HEK293 (cell line): ENCODE measurements around the gene SLF1.
A peak's percentile ranks its signal among the peaks of the same experiment; 100 is the strongest.

Experiments
- CTCF ChIA-PET: fragments of 350-600 bp; formaldehyde crosslinking; extraction: SDS; loops from one replicate; lab custom pipeline; 2021; ENCODE audit warnings: antibody characterized with exemption; lab: Yijun Ruan, JAX
- POLR2A ChIA-PET: fragments of 300-600 bp; formaldehyde crosslinking; extraction: SDS; loops from one replicate; lab custom pipeline; 2020; ENCODE audit warnings: antibody characterized with exemption, inconsistent platforms; lab: Yijun Ruan, JAX
- H3K27ac ChIP-seq: fragments of 200-500 bp; sonication (Bioruptor generic); 2 replicates; pipeline ENCODE4 v1.5.1; 2014; ENCODE audit warnings: low read depth, low read length, control low read depth, inconsistent platforms; ENCODE audit errors: extremely low read depth
- H3K36me3 ChIP-seq, 2 experiments: fragments of 200-500 bp in 1 of 2; sonication (Bioruptor generic) in 1 of 2; 1 replicate in 1 of 2; 2 replicates in 1 of 2; pipeline ENCODE4 v1.5.1; 2014 to 2017; ENCODE audit warnings: inconsistent platforms in 2 of 2, low read length in 2 of 2; ENCODE audit not compliant: control insufficient read depth in 2 of 2, insufficient read depth in 1 of 2
- H3K4me1 ChIP-seq: fragments of 200-500 bp; sonication (Bioruptor generic); 2 replicates; pipeline ENCODE4 v1.5.1; 2014; ENCODE audit warnings: mild to moderate bottlenecking, low read length, inconsistent platforms; ENCODE audit not compliant: control insufficient read depth, insufficient read depth
- H3K4me3 ChIP-seq: 2 replicates; pipeline ENCODE4 v1.5.1; 2011; ENCODE audit warnings: low read depth, mild to moderate bottlenecking, control low read depth, low read length, moderate library complexity
- H3K9me3 ChIP-seq: fragments of 200-500 bp; sonication (Bioruptor generic); 2 replicates; pipeline ENCODE4 v1.5.1; 2014; ENCODE audit warnings: low read depth, low read length, inconsistent platforms; ENCODE audit not compliant: control insufficient read depth, insufficient read depth
- FEZF1 ChIP-seq: fragments of 450-650 bp; formaldehyde crosslinking; IDR thresholded peaks from 2 replicates; pipeline ENCODE4 v1.5.1; 2016; ENCODE audit warnings: missing biosample characterization, missing genetic modification characterization
- GLIS2 ChIP-seq: fragments of 450-650 bp; formaldehyde crosslinking; IDR thresholded peaks from 2 replicates; pipeline ENCODE4 v1.5.1; 2016; ENCODE audit warnings: missing biosample characterization, missing genetic modification characterization
- KLF8 ChIP-seq: fragments of 450-650 bp; formaldehyde crosslinking; IDR thresholded peaks from 2 replicates; pipeline ENCODE4 v1.5.1; 2016; ENCODE audit warnings: missing biosample characterization, missing genetic modification characterization
- OSR2 ChIP-seq: fragments of 450-650 bp; formaldehyde crosslinking; IDR thresholded peaks from 2 replicates; pipeline ENCODE4 v1.5.1; 2016; ENCODE audit warnings: missing biosample characterization, missing genetic modification characterization
- OVOL3 ChIP-seq: fragments of 450-650 bp; formaldehyde crosslinking; IDR thresholded peaks from 2 replicates; pipeline ENCODE4 v1.5.1; 2016; ENCODE audit warnings: missing biosample characterization, missing genetic modification characterization
- PRDM1 ChIP-seq: fragments of 450-650 bp; formaldehyde crosslinking; IDR thresholded peaks from 2 replicates; pipeline ENCODE4; 2016; ENCODE audit warnings: missing biosample characterization, missing genetic modification characterization
- PRDM6 ChIP-seq: fragments of 450-650 bp; formaldehyde crosslinking; IDR thresholded peaks from 2 replicates; pipeline ENCODE4 v1.5.1; 2017; ENCODE audit warnings: missing biosample characterization, missing genetic modification characterization
- SCRT1 ChIP-seq: fragments of 450-650 bp; formaldehyde crosslinking; IDR thresholded peaks from 2 replicates; pipeline ENCODE4 v1.5.1; 2016; ENCODE audit warnings: missing biosample characterization, missing genetic modification characterization, borderline replicate concordance
- WT1 ChIP-seq: fragments of 450-650 bp; formaldehyde crosslinking; IDR thresholded peaks from 2 replicates; pipeline ENCODE4 v1.5.1; 2016; ENCODE audit warnings: missing biosample characterization, missing genetic modification characterization
- YY1 ChIP-seq: fragments of 450-650 bp; formaldehyde crosslinking; IDR thresholded peaks from 2 replicates; pipeline ENCODE4 v1.5.1; 2018; ENCODE audit warnings: missing biosample characterization, missing genetic modification characterization
- ZBTB17 ChIP-seq: fragments of 450-650 bp; formaldehyde crosslinking; IDR thresholded peaks from 2 replicates; pipeline ENCODE4 v1.5.1; 2016; ENCODE audit warnings: missing biosample characterization, missing genetic modification characterization
- ZNF10 ChIP-seq: fragments of 450-650 bp; formaldehyde crosslinking; IDR thresholded peaks from 2 replicates; pipeline ENCODE4 v1.5.1; 2017; ENCODE audit warnings: missing biosample characterization, missing genetic modification characterization
- ZNF184 ChIP-seq: fragments of 450-650 bp; IDR thresholded peaks from 2 replicates; pipeline ENCODE4 v1.5.1; 2018; ENCODE audit warnings: missing biosample characterization, mild to moderate bottlenecking, missing genetic modification characterization
- ZNF354C ChIP-seq: fragments of 450-650 bp; formaldehyde crosslinking; IDR thresholded peaks from 2 replicates; pipeline ENCODE4 v1.5.1; 2016; ENCODE audit warnings: missing biosample characterization, missing genetic modification characterization, low read depth, borderline replicate concordance
- ZNF366 ChIP-seq: fragments of 450-650 bp; formaldehyde crosslinking; conservative IDR thresholded peaks from 2 replicates; pipeline ENCODE4 v1.5.1; 2016; ENCODE audit warnings: missing biosample characterization, missing genetic modification characterization
- ZNF558 ChIP-seq: fragments of 450-650 bp; formaldehyde crosslinking; IDR thresholded peaks from 2 replicates; pipeline ENCODE4 v1.5.1; 2016; ENCODE audit warnings: missing biosample characterization, missing genetic modification characterization
- ZNF560 ChIP-seq: fragments of 450-650 bp; formaldehyde crosslinking; IDR thresholded peaks from 2 replicates; pipeline ENCODE4 v1.5.1; 2017; ENCODE audit warnings: missing biosample characterization, missing genetic modification characterization, borderline replicate concordance
- ZNF561 ChIP-seq: fragments of 450-650 bp; IDR thresholded peaks from 2 replicates; pipeline ENCODE4 v1.5.1; 2018; ENCODE audit warnings: missing biosample characterization, missing genetic modification characterization, borderline replicate concordance
- ZNF596 ChIP-seq: fragments of 450-650 bp; IDR thresholded peaks from 2 replicates; pipeline ENCODE4 v1.5.0; 2018; ENCODE audit warnings: missing biosample characterization, mild to moderate bottlenecking, missing genetic modification characterization, moderate library complexity
- ZSCAN30 ChIP-seq: fragments of 450-650 bp; IDR thresholded peaks from 2 replicates; pipeline ENCODE4 v1.5.1; 2018; ENCODE audit warnings: missing biosample characterization, mild to moderate bottlenecking, missing genetic modification characterization, moderate library complexity
- ZXDB ChIP-seq: fragments of 450-650 bp; formaldehyde crosslinking; IDR thresholded peaks from 2 replicates; pipeline ENCODE4 v1.5.1; 2016; ENCODE audit warnings: missing biosample characterization, missing genetic modification characterization
- TF ChIP-seq, protein P1 (sequence below): fragments of 450-650 bp; formaldehyde crosslinking; IDR thresholded peaks from 2 replicates; pipeline ENCODE4 v1.5.1; 2016; ENCODE audit warnings: missing biosample characterization, missing genetic modification characterization
- TF ChIP-seq, protein P2 (sequence below): fragments of 450-650 bp; formaldehyde crosslinking; IDR thresholded peaks from 2 replicates; pipeline ENCODE4 v1.5.1; 2016; ENCODE audit warnings: missing biosample characterization, missing genetic modification characterization
- TF ChIP-seq, protein P3 (sequence below): fragments of 450-650 bp; formaldehyde crosslinking; IDR thresholded peaks from 2 replicates; pipeline ENCODE4 v1.5.1; 2017; ENCODE audit warnings: missing biosample characterization, missing genetic modification characterization
- TF ChIP-seq, protein P4 (sequence below): fragments of 450-650 bp; formaldehyde crosslinking; IDR thresholded peaks from 2 replicates; pipeline ENCODE4 v1.5.1; 2016; ENCODE audit warnings: missing biosample characterization, missing genetic modification characterization
- TF ChIP-seq, protein P5 (sequence below): fragments of 450-650 bp; formaldehyde crosslinking; IDR thresholded peaks from 2 replicates; pipeline ENCODE4 v1.5.1; 2016; ENCODE audit warnings: missing biosample characterization, missing genetic modification characterization

Gene SLF1

DNA sequence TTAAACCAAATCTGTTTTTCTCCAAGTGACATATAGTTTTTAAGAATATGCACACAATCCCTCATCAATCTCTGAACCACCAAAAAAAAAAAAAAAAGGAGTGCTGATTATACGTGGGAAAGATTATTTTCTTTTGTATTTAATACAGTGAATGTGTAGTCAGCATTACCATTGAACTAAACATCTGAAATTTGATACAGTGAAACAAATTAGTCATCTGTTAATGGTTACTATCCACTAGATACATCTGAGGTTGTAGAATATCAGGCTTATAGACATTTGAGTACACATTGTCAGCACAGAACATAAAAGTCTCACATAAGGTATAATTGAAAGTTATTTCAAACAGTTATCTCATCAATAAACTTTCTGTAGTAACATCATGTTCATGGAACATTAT, 87.0 kb downstream of the SLF1 start (continued):
- TF ChIP-seq WT1 (tag by site-specific recombination), result peak; percentile 65
- TF ChIP-seq, protein P1, sequence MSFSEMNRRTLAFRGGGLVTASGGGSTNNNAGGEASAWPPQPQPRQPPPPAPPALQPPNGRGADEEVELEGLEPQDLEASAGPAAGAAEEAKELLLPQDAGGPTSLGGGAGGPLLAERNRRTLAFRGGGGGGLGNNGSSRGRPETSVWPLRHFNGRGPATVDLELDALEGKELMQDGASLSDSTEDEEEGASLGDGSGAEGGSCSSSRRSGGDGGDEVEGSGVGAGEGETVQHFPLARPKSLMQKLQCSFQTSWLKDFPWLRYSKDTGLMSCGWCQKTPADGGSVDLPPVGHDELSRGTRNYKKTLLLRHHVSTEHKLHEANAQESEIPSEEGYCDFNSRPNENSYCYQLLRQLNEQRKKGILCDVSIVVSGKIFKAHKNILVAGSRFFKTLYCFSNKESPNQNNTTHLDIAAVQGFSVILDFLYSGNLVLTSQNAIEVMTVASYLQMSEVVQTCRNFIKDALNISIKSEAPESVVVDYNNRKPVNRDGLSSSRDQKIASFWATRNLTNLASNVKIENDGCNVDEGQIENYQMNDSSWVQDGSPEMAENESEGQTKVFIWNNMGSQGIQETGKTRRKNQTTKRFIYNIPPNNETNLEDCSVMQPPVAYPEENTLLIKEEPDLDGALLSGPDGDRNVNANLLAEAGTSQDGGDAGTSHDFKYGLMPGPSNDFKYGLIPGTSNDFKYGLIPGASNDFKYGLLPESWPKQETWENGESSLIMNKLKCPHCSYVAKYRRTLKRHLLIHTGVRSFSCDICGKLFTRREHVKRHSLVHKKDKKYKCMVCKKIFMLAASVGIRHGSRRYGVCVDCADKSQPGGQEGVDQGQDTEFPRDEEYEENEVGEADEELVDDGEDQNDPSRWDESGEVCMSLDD (tag by site-specific recombination), result no peak
- TF ChIP-seq ZNF354C (tag by site-specific recombination), result no peak
- TF ChIP-seq, protein P2, sequence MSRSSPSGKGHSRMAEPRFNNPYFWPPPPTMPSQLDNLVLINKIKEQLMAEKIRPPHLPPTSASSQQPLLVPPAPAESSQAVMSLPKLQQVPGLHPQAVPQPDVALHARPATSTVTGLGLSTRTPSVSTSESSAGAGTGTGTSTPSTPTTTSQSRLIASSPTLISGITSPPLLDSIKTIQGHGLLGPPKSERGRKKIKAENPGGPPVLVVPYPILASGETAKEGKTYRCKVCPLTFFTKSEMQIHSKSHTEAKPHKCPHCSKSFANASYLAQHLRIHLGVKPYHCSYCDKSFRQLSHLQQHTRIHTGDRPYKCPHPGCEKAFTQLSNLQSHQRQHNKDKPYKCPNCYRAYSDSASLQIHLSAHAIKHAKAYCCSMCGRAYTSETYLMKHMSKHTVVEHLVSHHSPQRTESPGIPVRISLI (tag by site-specific recombination), result peak; percentile 70
- TF ChIP-seq OVOL3 (tag by site-specific recombination), result peak; percentile 55; the same call in 1 of the 2 replicates
- TF ChIP-seq, protein P3, sequence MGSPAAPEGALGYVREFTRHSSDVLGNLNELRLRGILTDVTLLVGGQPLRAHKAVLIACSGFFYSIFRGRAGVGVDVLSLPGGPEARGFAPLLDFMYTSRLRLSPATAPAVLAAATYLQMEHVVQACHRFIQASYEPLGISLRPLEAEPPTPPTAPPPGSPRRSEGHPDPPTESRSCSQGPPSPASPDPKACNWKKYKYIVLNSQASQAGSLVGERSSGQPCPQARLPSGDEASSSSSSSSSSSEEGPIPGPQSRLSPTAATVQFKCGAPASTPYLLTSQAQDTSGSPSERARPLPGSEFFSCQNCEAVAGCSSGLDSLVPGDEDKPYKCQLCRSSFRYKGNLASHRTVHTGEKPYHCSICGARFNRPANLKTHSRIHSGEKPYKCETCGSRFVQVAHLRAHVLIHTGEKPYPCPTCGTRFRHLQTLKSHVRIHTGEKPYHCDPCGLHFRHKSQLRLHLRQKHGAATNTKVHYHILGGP, result no peak
- no peak for TF ChIP-seq GLIS2 (tag by site-specific recombination)
- peak; percentile 68; the same call in 1 of the 2 replicates for TF ChIP-seq ZNF366 (tag by site-specific recombination)
- TF ChIP-seq ZBTB17 (tag by site-specific recombination), result 0 out of 2 replicates have a peak, but pooled peaks have one; percentile 22
- TF ChIP-seq YY1 (tag by site-specific recombination), result no peak

DNA sequence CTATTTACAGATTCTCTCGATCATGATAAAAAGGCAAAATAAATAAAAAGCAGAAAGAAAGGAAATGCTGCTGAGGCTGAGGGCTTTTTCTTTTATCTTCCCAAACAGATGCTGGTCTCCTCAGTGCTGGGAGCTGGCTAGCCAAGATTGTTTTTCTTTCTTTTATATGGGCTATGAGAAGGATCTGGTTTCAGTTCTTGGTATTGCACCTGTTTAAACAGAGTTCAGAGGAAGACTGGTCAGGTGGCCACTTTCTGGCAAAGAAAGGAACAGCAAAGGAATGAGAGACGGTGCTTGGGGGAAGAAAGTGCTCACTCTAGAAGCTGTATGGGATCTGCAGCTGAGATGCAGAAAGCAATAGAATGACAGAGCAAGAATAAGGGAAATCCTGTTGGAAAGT, 88.9 kb downstream of the SLF1 start:
- H3K4me3 ChIP-seq, result no peak overlapping the region
- no peaks in the 10 kb centered on the region for H3K9me3 ChIP-seq
- H3K4me1 ChIP-seq, result peaks cover 21% of the 10 kb centered on the region
- ChIA-PET POLR2A (no interaction called here), CTCF (interaction anchor here (0.7 to 1.8 kb wide), 2 partner anchors 15 to 30 kb away, joined by 3 to 4 read pairs; no protein-coding TSS in a partner anchor)
- H3K27ac ChIP-seq, result no peak overlapping the region
- peaks cover 4 to 46% of the 10 kb centered on the region in 2 experiments; a peak in 1 of 3 replicates for H3K36me3 ChIP-seq
- TF ChIP-seq ZNF560 (tag by site-specific recombination), result no peak
- TF ChIP-seq ZNF561 (tag by site-specific recombination), result 0 out of 2 replicates have a peak, but pooled peaks have one; percentile 42
- TF ChIP-seq ZNF596 (tag by site-specific recombination), result 0 out of 2 replicates have a peak, but pooled peaks have one; percentile 48
- TF ChIP-seq FEZF1 (tag by site-specific recombination), result peak; percentile 90
- TF ChIP-seq KLF8, result no peak
- TF ChIP-seq ZNF184 (tag by site-specific recombination), result 0 out of 2 replicates have a peak, but pooled peaks have one; percentile 19
- peak; percentile 75 for TF ChIP-seq PRDM1
- 0 out of 2 replicates have a peak, but pooled peaks have one; percentile 40 for TF ChIP-seq ZSCAN30 (tag by site-specific recombination)
- TF ChIP-seq PRDM6 (tag by site-specific recombination), result peak; percentile 87
- TF ChIP-seq ZNF558 (tag by site-specific recombination), result no peak
- peak; percentile 73 for TF ChIP-seq OSR2 (tag by site-specific recombination)
- peak; percentile 74; the same call in 1 of the 2 replicates for TF ChIP-seq ZNF10 (tag by site-specific recombination)
- TF ChIP-seq, protein P4, sequence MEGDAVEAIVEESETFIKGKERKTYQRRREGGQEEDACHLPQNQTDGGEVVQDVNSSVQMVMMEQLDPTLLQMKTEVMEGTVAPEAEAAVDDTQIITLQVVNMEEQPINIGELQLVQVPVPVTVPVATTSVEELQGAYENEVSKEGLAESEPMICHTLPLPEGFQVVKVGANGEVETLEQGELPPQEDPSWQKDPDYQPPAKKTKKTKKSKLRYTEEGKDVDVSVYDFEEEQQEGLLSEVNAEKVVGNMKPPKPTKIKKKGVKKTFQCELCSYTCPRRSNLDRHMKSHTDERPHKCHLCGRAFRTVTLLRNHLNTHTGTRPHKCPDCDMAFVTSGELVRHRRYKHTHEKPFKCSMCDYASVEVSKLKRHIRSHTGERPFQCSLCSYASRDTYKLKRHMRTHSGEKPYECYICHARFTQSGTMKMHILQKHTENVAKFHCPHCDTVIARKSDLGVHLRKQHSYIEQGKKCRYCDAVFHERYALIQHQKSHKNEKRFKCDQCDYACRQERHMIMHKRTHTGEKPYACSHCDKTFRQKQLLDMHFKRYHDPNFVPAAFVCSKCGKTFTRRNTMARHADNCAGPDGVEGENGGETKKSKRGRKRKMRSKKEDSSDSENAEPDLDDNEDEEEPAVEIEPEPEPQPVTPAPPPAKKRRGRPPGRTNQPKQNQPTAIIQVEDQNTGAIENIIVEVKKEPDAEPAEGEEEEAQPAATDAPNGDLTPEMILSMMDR (tag by site-specific recombination), result no peak
- TF ChIP-seq, protein P5, sequence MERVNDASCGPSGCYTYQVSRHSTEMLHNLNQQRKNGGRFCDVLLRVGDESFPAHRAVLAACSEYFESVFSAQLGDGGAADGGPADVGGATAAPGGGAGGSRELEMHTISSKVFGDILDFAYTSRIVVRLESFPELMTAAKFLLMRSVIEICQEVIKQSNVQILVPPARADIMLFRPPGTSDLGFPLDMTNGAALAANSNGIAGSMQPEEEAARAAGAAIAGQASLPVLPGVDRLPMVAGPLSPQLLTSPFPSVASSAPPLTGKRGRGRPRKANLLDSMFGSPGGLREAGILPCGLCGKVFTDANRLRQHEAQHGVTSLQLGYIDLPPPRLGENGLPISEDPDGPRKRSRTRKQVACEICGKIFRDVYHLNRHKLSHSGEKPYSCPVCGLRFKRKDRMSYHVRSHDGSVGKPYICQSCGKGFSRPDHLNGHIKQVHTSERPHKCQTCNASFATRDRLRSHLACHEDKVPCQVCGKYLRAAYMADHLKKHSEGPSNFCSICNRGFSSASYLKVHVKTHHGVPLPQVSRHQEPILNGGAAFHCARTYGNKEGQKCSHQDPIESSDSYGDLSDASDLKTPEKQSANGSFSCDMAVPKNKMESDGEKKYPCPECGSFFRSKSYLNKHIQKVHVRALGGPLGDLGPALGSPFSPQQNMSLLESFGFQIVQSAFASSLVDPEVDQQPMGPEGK (tag by site-specific recombination), result no peak
- TF ChIP-seq WT1 (tag by site-specific recombination), result peak; percentile 56; the same call in 1 of the 2 replicates
- TF ChIP-seq ZXDB (tag by site-specific recombination), result peak; percentile 39; the same call in 1 of the 2 replicates
- TF ChIP-seq SCRT1 (tag by site-specific recombination), result 0 out of 2 replicates have a peak, but pooled peaks have one; percentile 10
